SK-N-SH treated with all-trans-retinoic acid at 6 μM for 48 hours (cell line): ENCODE data around the gene CUL2.

ENCODE experiments used
- ARNTL ChIP-seq: fragments of 450-650 bp; formaldehyde crosslinking; IDR thresholded peaks from 2 replicates; pipeline ENCODE4 v1.5.0; 2020; ENCODE audit warnings: low read depth, mild to moderate bottlenecking, moderate library complexity, borderline replicate concordance
- ESRRG ChIP-seq: fragments of 250-450 bp; sonication (Bioruptor Pico); IDR thresholded peaks from 2 replicates; pipeline ENCODE4 v1.6.1; 2021; ENCODE audit warnings: mild to moderate bottlenecking
- RARB ChIP-seq: fragments of 250-450 bp; sonication (Bioruptor Pico); IDR thresholded peaks from 2 replicates; pipeline ENCODE4 v1.8.0; 2021; ENCODE audit warnings: mild to moderate bottlenecking, moderate library complexity
- ZFP3 ChIP-seq: fragments of 250-450 bp; sonication (Bioruptor Pico); IDR thresholded peaks from 2 replicates; pipeline ENCODE4 v1.5.0; 2020; ENCODE audit warnings: mild to moderate bottlenecking, moderate library complexity
- ZFP30 ChIP-seq: fragments of 450-650 bp; formaldehyde crosslinking; IDR thresholded peaks from 2 replicates; pipeline ENCODE4 v1.5.0; 2022; ENCODE audit warnings: mild to moderate bottlenecking, moderate library complexity
- ZNF70 ChIP-seq: fragments of 450-650 bp; formaldehyde crosslinking; IDR thresholded peaks from 2 replicates; pipeline ENCODE4 v1.5.0; 2020; ENCODE audit warnings: mild to moderate bottlenecking, moderate library complexity
- TF ChIP-seq, protein P1 (sequence below): fragments of 250-450 bp; sonication (Bioruptor Pico); IDR thresholded peaks from 2 replicates; pipeline ENCODE4 v1.5.1; 2020; ENCODE audit warnings: low read depth, mild to moderate bottlenecking, moderate library complexity

- TF ChIP-seq ESRRG (CRISPR knock-in tag) (no peak), ZNF70 (no peak), ZFP30 (no peak), RARB (CRISPR knock-in tag) (no peak), ARNTL (CRISPR knock-in tag) (no peak), ZFP3 (CRISPR knock-in tag) (no peak)
- TF ChIP-seq, protein P1, sequence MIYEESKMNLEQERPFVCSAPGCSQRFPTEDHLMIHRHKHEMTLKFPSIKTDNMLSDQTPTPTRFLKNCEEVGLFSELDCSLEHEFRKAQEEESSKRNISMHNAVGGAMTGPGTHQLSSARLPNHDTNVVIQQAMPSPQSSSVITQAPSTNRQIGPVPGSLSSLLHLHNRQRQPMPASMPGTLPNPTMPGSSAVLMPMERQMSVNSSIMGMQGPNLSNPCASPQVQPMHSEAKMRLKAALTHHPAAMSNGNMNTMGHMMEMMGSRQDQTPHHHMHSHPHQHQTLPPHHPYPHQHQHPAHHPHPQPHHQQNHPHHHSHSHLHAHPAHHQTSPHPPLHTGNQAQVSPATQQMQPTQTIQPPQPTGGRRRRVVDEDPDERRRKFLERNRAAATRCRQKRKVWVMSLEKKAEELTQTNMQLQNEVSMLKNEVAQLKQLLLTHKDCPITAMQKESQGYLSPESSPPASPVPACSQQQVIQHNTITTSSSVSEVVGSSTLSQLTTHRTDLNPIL (CRISPR knock-in tag) = no peak
Measured at GRCh38 chr10:35059481-35059880, 30.7 kb downstream of the CUL2 start.
